HUES64 (cell line): ENCODE results near the gene ABCG8.

Experiments
- H3K27ac ChIP-seq: 2 replicates; pipeline ENCODE4 v1.7.0; 2013; ENCODE audit warnings: low read depth, low read length, inconsistent platforms
- H3K27me3 ChIP-seq: 2 replicates; pipeline ENCODE4 v1.6.1; 2013; ENCODE audit warnings: mild to moderate bottlenecking, low read length; ENCODE audit not compliant: insufficient read depth
- H3K36me3 ChIP-seq: 2 replicates; pipeline ENCODE4 v1.6.1; 2013; ENCODE audit warnings: mild to moderate bottlenecking, low read length; ENCODE audit not compliant: insufficient read depth
- H3K4me1 ChIP-seq: 2 replicates; pipeline ENCODE4 v1.6.1; 2013; ENCODE audit warnings: mild to moderate bottlenecking, low read length, moderate library complexity; ENCODE audit not compliant: insufficient read depth
- H3K4me3 ChIP-seq: 2 replicates; pipeline ENCODE4 v1.5.1; 2013; ENCODE audit warnings: mild to moderate bottlenecking, low read length, moderate library complexity
- H3K9ac ChIP-seq: 2 replicates; pipeline ENCODE4 v1.6.1; 2013; ENCODE audit warnings: mild to moderate bottlenecking, low read depth, low read length
- H3K9me3 ChIP-seq: 2 replicates; pipeline ENCODE4 v1.6.1; 2013; ENCODE audit warnings: low read depth, low read length; ENCODE audit not compliant: insufficient read depth
- WGBS: fragments of 150-250, 120-280 bp; methylation state at CpG from one replicate; pipeline ENCODE4 v1.1.7; 2013; ENCODE audit warnings: missing lambda C conversion rate; 5-methylcytosine and 5-hydroxymethylcytosine counted together

ABCG8 gene

DNA sequence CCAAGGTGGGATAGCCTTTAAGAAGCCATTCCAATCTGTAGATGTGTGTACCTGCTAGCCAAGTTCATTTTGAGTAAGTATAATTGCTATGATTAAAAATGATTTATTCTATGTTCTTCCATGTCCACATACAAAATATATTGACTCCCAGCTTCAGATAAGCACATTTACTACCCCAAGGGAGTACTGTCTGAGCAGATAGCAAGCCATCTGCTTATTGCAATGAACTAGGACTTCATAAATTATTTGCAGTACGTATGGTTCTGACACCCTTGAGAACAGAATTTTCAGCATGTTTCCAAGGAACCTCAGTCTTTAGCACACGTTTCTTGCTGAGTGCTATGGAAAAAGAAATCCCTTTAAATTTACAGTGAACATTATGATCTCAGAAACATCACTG, 28.3 kb upstream of the ABCG8 start:
- 88% methylated on average over 2 of the region's 2 CpGs for WGBS

GRCh38 chr2:43810888-43811287, 27.9 kb upstream of the ABCG8 start:
- Histone ChIP-seq H3K4me3 (no peak overlapping the region), H3K27ac (no peak overlapping the region), H3K9me3 (no peaks in the 10 kb centered on the region), H3K27me3 (no peaks in the 10 kb centered on the region), H3K9ac (no peak overlapping the region), H3K4me1 (no peaks in the 10 kb centered on the region), H3K36me3 (no peaks in the 10 kb centered on the region)
- 100% methylated on average over 1 of the region's 1 CpG for WGBS

More for the DNA sequence above, 28.3 kb upstream of the ABCG8 start:
- Histone ChIP-seq H3K27ac (no peak overlapping the region), H3K4me1 (no peaks in the 10 kb centered on the region), H3K4me3 (no peak overlapping the region), H3K36me3 (no peaks in the 10 kb centered on the region), H3K9ac (no peak overlapping the region), H3K27me3 (no peaks in the 10 kb centered on the region), H3K9me3 (no peaks in the 10 kb centered on the region)

DNA sequence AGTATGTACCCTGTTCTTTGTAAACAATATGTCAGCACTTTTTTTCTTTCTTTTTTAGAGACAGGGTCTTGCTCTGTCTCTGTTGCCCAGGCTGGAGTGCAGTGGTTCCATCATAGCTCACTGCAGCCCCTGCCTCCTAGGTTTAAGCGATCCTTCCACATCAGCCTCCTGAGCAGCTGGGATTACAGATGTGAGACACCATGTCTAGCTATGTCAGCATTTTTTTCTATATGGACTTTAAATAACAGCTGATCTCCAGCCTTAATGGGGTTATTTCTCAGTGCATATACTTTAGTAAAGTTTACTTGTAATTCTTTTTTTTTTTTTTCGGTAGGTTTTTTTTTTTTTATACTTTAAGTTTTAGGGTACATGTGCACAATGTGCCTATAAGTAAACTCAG, 26.8 kb upstream of the ABCG8 start:
- no peak overlapping the region for H3K27ac ChIP-seq
- H3K4me3 ChIP-seq: no peak overlapping the region
- no peak overlapping the region for H3K9ac ChIP-seq
- no peaks in the 10 kb centered on the region for H3K36me3 ChIP-seq
- no peaks in the 10 kb centered on the region for H3K4me1 ChIP-seq
- WGBS: 93% methylated on average over 1 of the region's 2 CpGs
- H3K27me3 ChIP-seq: no peaks in the 10 kb centered on the region
- no peaks in the 10 kb centered on the region for H3K9me3 ChIP-seq

- H3K9ac ChIP-seq: no peak overlapping the region
- no peaks in the 10 kb centered on the region for H3K36me3 ChIP-seq
- H3K27me3 ChIP-seq: no peaks in the 10 kb centered on the region
- 84% methylated on average over 2 of the region's 2 CpGs for WGBS
- no peaks in the 10 kb centered on the region for H3K4me1 ChIP-seq
- H3K4me3 ChIP-seq: no peak overlapping the region
- H3K9me3 ChIP-seq: no peaks in the 10 kb centered on the region
- H3K27ac ChIP-seq: no peak overlapping the region
Measured at GRCh38 chr2:43812947-43813346, 25.8 kb upstream of the ABCG8 start.

DNA sequence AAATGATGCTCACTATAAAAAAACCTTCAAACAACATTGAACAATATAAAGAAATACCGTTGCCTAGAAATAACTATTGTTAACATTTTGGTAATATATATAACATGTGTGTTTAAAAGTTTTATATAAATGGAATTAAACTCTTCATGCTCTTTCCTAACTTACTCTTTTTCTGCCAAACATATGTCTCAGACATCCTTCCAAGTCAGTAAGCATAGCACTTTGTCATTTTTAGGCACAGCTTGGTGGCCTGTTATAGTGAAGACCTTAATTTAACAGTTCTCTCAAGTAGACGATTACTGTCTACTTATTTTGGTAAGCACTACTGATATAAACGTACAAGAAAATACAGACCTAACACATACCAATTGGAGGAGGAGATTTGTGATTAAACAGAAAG, 24.1 kb upstream of the ABCG8 start:
- Histone ChIP-seq H3K9me3 (no peaks in the 10 kb centered on the region), H3K9ac (no peak overlapping the region), H3K36me3 (no peaks in the 10 kb centered on the region), H3K27ac (no peak overlapping the region), H3K4me3 (no peak overlapping the region), H3K4me1 (no peaks in the 10 kb centered on the region), H3K27me3 (no peaks in the 10 kb centered on the region)
- 100% methylated on average over 1 of the region's 3 CpGs for WGBS

- Histone ChIP-seq H3K27me3 (no peaks in the 10 kb centered on the region), H3K4me1 (no peaks in the 10 kb centered on the region), H3K9me3 (no peaks in the 10 kb centered on the region), H3K27ac (no peak overlapping the region), H3K4me3 (no peak overlapping the region), H3K9ac (no peak overlapping the region), H3K36me3 (no peaks in the 10 kb centered on the region)
- 88% methylated on average over 4 of the region's 5 CpGs for WGBS
Measured at GRCh38 chr2:43818761-43819160, 20.0 kb upstream of the ABCG8 start.

DNA sequence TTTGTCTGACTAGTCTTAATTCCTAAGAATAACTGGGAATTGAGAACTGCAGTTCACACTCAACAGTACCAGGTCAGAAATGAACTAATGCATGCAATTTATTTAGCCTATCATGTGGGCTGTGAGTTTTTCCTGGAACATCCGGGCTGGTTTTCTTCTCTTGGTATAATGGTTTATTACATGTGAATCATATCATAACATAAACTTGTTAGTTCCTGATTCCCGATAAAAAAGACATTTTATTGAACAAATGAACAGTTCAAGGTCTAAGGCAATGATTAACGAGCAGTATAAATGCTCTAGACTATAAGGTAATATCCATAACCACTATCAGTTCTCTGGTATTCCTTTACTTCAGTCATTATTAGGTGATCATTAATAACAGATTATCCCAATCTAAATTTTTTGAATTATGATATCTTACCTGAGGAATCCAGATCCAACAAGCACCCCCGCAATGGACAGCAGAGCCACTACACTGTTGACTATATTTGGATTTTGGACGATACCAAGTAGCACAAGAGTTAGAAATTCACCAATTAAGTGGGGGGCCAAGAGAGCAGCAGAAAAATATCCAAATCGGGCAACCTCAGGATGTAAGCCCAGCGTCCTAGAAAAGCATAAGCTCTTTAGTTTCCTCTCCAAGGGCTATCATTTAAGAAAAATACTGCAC, 19.1 kb upstream of the ABCG8 start:
- Histone ChIP-seq H3K27me3 (no peaks in the 10 kb centered on the region), H3K9ac (no peak overlapping the region), H3K27ac (no peak overlapping the region), H3K9me3 (no peaks in the 10 kb centered on the region), H3K4me1 (no peaks in the 10 kb centered on the region), H3K4me3 (no peak overlapping the region), H3K36me3 (no peaks in the 10 kb centered on the region)
- 89% methylated on average over 6 of the region's 7 CpGs for WGBS

- Histone ChIP-seq H3K36me3 (no peaks in the 10 kb centered on the region), H3K27ac (no peak overlapping the region), H3K4me1 (no peaks in the 10 kb centered on the region), H3K9ac (no peak overlapping the region), H3K4me3 (no peak overlapping the region), H3K27me3 (no peaks in the 10 kb centered on the region), H3K9me3 (no peaks in the 10 kb centered on the region)
- WGBS: 91% methylated on average over 6 of the region's 7 CpGs
Measured at GRCh38 chr2:43822839-43823238, 15.9 kb upstream of the ABCG8 start.

DNA sequence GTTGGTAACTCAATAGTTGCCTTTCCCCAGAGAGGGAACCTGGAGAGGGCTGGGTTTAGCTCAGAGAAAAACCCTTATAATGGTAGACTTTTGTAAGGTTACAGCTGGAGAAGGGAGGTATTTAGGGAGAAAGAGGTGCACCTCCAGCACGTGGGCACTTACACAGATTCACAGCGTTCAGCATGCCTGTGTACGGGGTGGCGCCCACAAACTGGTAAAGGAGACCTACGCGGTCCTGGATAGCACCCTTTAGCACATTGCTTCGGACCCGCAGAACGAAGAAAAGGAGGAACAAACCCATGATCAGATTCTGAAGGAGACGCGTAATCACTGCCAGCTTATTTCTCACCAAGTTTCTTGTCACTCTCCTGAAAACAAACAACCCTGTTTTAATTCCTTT, 15.0 kb upstream of the ABCG8 start:
- H3K27me3 ChIP-seq: no peaks in the 10 kb centered on the region
- H3K4me3 ChIP-seq: no peak overlapping the region
- no peak overlapping the region for H3K9ac ChIP-seq
- H3K9me3 ChIP-seq: no peaks in the 10 kb centered on the region
- no peaks in the 10 kb centered on the region for H3K36me3 ChIP-seq
- WGBS: 91% methylated on average over 11 of the region's 11 CpGs
- no peak overlapping the region for H3K27ac ChIP-seq
- no peaks in the 10 kb centered on the region for H3K4me1 ChIP-seq

GRCh38 chr2:43824512-43824911, 14.3 kb upstream of the ABCG8 start:
- H3K36me3 ChIP-seq: no peaks in the 10 kb centered on the region
- H3K4me1 ChIP-seq: no peaks in the 10 kb centered on the region
- H3K9me3 ChIP-seq: no peaks in the 10 kb centered on the region
- no peak overlapping the region for H3K9ac ChIP-seq
- WGBS: 100% methylated on average over 2 of the region's 2 CpGs
- no peak overlapping the region for H3K4me3 ChIP-seq
- no peak overlapping the region for H3K27ac ChIP-seq
- H3K27me3 ChIP-seq: no peaks in the 10 kb centered on the region

- WGBS: 95% methylated on average over 10 of the region's 12 CpGs
- H3K9me3 ChIP-seq: no peaks in the 10 kb centered on the region
- H3K9ac ChIP-seq: no peak overlapping the region
- H3K4me3 ChIP-seq: no peak overlapping the region
- H3K4me1 ChIP-seq: no peaks in the 10 kb centered on the region
- H3K27ac ChIP-seq: no peak overlapping the region
- no peaks in the 10 kb centered on the region; the same call in 1 of the 2 replicates for H3K27me3 ChIP-seq
- no peaks in the 10 kb centered on the region for H3K36me3 ChIP-seq
Measured at GRCh38 chr2:43824951-43825493, 13.7 kb upstream of the ABCG8 start.

DNA sequence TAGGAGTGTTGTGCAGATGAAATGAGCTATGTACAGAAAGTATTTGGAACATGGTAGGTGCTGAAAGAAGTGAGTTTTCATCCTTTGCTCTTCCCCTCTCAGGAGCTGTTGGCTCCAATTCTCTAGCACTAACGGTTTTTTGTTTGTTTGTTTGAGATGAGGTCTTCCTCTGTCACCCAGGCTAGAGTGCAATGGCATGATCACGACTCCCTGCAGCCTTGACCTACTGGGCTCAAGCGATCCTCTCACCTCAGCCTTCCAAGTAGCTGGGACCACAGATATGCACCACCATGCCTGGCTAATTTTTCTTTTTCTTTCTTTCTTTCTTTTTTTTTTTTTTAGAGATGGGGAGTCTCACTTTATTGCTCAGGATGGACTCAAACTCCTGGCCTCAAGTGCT, 12.9 kb upstream of the ABCG8 start:
- Histone ChIP-seq H3K36me3 (no peaks in the 10 kb centered on the region), H3K4me3 (no peak overlapping the region), H3K27ac (no peak overlapping the region), H3K9me3 (no peaks in the 10 kb centered on the region), H3K4me1 (no peaks in the 10 kb centered on the region), H3K9ac (no peak overlapping the region), H3K27me3 (peaks cover 7% of the 10 kb centered on the region)
- 97% methylated on average over 2 of the region's 3 CpGs for WGBS
